ENCODE data around the gene MBTPS1. TPM values are rescaled to one million over a fixed set of nuclear protein-coding genes. Genes with fewer than 3 reads are reported as not detected.

The MBTPS1 gene
- total RNA-seq, 4 donors from 2014 or later: 70.0 to 116 (median 86.5) TPM

DNA sequence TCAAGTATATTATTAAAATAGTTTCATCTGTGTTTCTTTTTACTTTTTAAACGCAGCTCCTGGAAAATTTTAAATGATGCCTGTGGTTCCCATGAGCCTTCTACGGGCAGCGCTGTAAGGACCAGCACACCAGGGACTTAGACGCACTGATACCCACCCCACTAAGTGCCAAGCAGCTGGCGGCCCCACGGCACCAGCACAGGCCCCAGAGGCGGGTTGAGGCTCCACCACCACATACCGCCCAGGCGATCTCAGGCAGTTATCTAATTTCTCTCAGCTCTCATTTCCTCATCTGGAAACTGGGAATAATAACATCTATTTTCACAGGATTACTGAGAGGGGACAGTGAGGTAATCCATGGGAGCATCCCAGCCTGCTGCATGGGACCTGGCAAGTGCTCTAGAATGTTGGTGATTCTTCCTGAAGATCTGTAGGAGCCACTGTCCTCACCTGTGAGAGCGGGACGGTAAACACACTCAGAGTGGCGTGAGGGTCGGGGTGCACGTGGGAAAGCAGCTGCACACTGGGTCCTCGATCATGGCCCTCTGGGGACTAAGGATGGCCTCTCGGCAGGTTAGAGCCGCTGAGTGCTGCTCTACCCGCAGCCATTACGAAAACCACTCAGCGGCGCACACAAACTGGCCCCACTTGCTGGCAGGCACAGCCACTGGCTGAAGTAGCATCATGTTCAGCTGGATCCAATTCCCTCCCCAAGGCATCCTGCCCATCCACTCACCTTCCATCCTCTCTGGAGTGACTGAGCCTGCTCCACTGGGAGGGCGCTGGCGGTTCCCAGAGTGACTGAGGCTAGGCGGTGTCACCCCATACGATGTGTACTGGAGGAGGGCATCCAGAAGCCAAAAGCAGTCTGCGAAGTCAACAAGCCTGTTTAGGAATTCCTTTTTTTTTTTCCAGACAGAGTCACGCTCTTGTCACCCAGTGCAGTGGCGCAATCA lies 56.5 kb downstream of the MBTPS1 start:
- H3K4me3 ChIP-seq: no peak overlapping the region
- no peak overlapping the region for H3K27ac ChIP-seq
- H3K4me1 ChIP-seq: no peaks in the 10 kb centered on the region
- H3K36me3 ChIP-seq: peaks cover 96% of the 10 kb centered on the region
- WGBS: 97% methylated on average over 15 of the region's 28 CpGs
- no peaks in the 10 kb centered on the region for H3K9me3 ChIP-seq
- no peak for TF ChIP-seq POLR2A (IDR thresholded peaks at IDR 0.05)
- TF ChIP-seq POLR2AphosphoS5 (IDR thresholded peaks at IDR 0.05): no peak
- TF ChIP-seq EP300 (IDR thresholded peaks at IDR 0.05): no peak
- TF ChIP-seq, protein P1, sequence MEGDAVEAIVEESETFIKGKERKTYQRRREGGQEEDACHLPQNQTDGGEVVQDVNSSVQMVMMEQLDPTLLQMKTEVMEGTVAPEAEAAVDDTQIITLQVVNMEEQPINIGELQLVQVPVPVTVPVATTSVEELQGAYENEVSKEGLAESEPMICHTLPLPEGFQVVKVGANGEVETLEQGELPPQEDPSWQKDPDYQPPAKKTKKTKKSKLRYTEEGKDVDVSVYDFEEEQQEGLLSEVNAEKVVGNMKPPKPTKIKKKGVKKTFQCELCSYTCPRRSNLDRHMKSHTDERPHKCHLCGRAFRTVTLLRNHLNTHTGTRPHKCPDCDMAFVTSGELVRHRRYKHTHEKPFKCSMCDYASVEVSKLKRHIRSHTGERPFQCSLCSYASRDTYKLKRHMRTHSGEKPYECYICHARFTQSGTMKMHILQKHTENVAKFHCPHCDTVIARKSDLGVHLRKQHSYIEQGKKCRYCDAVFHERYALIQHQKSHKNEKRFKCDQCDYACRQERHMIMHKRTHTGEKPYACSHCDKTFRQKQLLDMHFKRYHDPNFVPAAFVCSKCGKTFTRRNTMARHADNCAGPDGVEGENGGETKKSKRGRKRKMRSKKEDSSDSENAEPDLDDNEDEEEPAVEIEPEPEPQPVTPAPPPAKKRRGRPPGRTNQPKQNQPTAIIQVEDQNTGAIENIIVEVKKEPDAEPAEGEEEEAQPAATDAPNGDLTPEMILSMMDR (IDR thresholded peaks at IDR 0.05): no peak
- DNase-seq (ENCODE audit: low spot score in 2 of 2): no peak
- no peaks in the 10 kb centered on the region for H3K27me3 ChIP-seq

DNA sequence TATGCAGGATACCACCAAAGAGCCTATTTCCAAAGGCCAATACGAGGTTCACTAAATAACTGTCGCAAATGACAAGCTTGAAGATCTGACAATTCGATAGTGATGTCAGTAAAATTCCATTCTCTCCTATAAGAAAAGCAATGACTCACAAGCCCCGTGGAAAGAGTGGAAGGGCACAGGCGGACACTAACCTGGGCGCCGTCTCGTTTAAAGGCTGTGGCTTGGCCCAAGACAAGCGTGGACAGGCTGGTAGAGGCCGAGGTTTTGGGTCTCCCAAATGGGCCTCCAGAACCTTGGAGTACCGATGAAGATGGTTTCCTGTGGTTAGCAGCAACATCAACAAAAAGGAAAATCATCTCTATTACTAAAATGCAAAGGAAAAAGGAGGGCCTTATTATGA lies 57.6 kb downstream of the MBTPS1 start:
- 88% methylated on average over 11 of the region's 11 CpGs for WGBS
- TF ChIP-seq POLR2A (IDR thresholded peaks at IDR 0.05): no peak
- TF ChIP-seq, protein P1 (IDR thresholded peaks at IDR 0.05): no peak
- TF ChIP-seq EP300 (IDR thresholded peaks at IDR 0.05): no peak
- no peak for TF ChIP-seq POLR2AphosphoS5 (IDR thresholded peaks at IDR 0.05)
- H3K4me3 ChIP-seq: no peak overlapping the region
- no peak overlapping the region for H3K27ac ChIP-seq
- peaks cover 96% of the 10 kb centered on the region for H3K36me3 ChIP-seq
- H3K9me3 ChIP-seq: no peaks in the 10 kb centered on the region
- no peaks in the 10 kb centered on the region for H3K4me1 ChIP-seq
- DNase-seq (ENCODE audit: low spot score in 2 of 2): no peak
- no peaks in the 10 kb centered on the region for H3K27me3 ChIP-seq

DNA sequence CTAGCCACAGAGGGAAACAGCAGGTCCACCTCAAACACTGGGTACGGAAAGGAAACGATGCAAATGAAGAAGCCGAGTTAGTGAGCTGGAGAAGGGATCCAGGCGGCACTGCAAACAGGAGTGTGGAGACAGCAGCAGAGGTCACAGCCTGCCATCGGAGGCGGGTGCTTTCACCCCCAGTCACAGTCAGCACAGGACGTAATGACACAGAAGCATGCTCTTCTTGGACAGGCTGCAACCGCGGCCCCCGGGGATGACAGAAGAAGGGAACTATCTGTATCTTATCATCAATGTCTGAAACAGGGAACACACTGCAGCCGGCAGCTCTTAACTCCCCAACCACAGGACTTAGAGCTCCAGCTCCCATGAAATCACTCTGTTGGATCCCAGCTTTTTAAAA lies 58.1 kb downstream of the MBTPS1 start:
- Histone ChIP-seq H3K4me1 (no peaks in the 10 kb centered on the region), H3K9me3 (no peaks in the 10 kb centered on the region), H3K27ac (no peak overlapping the region), H3K27me3 (no peaks in the 10 kb centered on the region), H3K36me3 (peaks cover 96% of the 10 kb centered on the region), H3K4me3 (no peak overlapping the region)
- WGBS: 82% methylated on average over 11 of the region's 11 CpGs
- no peak for DNase-seq (ENCODE audit: low spot score in 2 of 2)
- TF ChIP-seq, protein P1 (IDR thresholded peaks at IDR 0.05): no peak
- no peak for TF ChIP-seq POLR2AphosphoS5 (IDR thresholded peaks at IDR 0.05)
- no peak for TF ChIP-seq POLR2A (IDR thresholded peaks at IDR 0.05)
- TF ChIP-seq EP300 (IDR thresholded peaks at IDR 0.05): no peak

DNA sequence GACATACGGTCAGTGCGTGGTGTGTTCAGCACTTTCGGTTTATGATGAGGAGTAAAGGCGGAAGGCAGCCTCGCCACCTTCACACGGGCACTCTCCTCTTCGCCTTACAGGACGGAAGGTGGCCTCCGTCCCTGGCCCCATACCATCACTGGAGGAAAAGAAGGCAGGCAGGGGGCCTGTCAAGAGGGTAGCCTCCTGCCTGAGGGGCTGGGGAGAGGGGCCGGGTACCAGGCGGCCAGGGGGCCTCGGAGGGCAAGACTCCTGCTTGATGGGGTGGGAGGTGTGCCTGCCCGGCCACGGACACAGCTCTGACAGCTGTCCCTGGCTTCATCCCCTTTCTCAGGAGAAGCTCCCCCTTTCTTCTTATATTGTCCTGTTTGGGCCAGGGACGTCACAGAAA lies 58.5 kb downstream of the MBTPS1 start:
- peaks cover 97% of the 10 kb centered on the region for H3K36me3 ChIP-seq
- H3K27ac ChIP-seq: no peak overlapping the region
- no peak for DNase-seq (ENCODE audit: low spot score in 2 of 2)
- H3K4me1 ChIP-seq: no peaks in the 10 kb centered on the region
- WGBS: 94% methylated on average over 15 of the region's 15 CpGs
- H3K27me3 ChIP-seq: no peaks in the 10 kb centered on the region
- TF ChIP-seq POLR2A (IDR thresholded peaks at IDR 0.05): no peak
- no peak for TF ChIP-seq POLR2AphosphoS5 (IDR thresholded peaks at IDR 0.05)
- TF ChIP-seq EP300 (IDR thresholded peaks at IDR 0.05): no peak
- TF ChIP-seq, protein P1 (IDR thresholded peaks at IDR 0.05): no peak
- H3K9me3 ChIP-seq: no peaks in the 10 kb centered on the region
- no peak overlapping the region for H3K4me3 ChIP-seq

DNA sequence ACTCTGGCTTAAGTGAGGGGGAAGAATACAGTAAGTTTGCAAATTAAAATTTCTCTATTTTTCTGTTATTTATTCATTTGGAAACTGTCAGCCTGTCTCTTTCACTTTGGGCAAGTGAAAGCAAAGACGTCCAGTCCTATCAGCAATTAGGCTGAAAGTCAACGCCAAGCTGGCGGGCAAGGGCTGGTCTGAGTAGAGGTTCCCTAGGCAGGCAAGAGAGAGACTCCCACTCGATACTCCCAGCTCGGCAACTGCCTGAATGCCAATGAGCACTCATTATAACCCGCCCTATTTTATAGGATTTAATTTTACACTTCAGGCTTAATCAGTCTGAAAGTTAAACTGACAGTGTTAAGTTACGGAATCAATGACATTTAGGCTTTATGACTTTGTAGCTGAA lies 59.8 kb downstream of the MBTPS1 start:
- H3K27ac ChIP-seq: no peak overlapping the region
- H3K9me3 ChIP-seq: no peaks in the 10 kb centered on the region
- no peak overlapping the region for H3K4me3 ChIP-seq
- H3K36me3 ChIP-seq: peaks cover 97% of the 10 kb centered on the region
- WGBS: 90% methylated on average over 7 of the region's 7 CpGs
- no peaks in the 10 kb centered on the region for H3K27me3 ChIP-seq
- no peak for TF ChIP-seq EP300 (IDR thresholded peaks at IDR 0.05)
- TF ChIP-seq, protein P1 (IDR thresholded peaks at IDR 0.05): no peak
- TF ChIP-seq POLR2AphosphoS5 (IDR thresholded peaks at IDR 0.05): no peak
- no peak for TF ChIP-seq POLR2A (IDR thresholded peaks at IDR 0.05)
- no peaks in the 10 kb centered on the region for H3K4me1 ChIP-seq
- no peak for DNase-seq (ENCODE audit: low spot score in 2 of 2)

Measured in suprapubic skin (tissue), 4 donors.